ENCODE measurements around the gene DISC1. TPM values are rescaled to one million over a fixed set of nuclear protein-coding genes. Genes with fewer than 3 reads are reported as not detected.

Gene DISC1
- total RNA-seq, 1 donor from 2014 or later: 9.5 TPM

GRCh38 chr1:231930257-231930947 is 303.8 kb downstream of the DISC1 start:
- Histone ChIP-seq H3K36me3 (no peaks in the 10 kb centered on the region), H3K27me3 (no peaks in the 10 kb centered on the region), H3K9me3 (no peaks in the 10 kb centered on the region), H3K4me3 (no peak overlapping the region), H3K4me1 (peaks cover 9% of the 10 kb centered on the region), H3K27ac (no peak overlapping the region)
- TF ChIP-seq, protein P1, sequence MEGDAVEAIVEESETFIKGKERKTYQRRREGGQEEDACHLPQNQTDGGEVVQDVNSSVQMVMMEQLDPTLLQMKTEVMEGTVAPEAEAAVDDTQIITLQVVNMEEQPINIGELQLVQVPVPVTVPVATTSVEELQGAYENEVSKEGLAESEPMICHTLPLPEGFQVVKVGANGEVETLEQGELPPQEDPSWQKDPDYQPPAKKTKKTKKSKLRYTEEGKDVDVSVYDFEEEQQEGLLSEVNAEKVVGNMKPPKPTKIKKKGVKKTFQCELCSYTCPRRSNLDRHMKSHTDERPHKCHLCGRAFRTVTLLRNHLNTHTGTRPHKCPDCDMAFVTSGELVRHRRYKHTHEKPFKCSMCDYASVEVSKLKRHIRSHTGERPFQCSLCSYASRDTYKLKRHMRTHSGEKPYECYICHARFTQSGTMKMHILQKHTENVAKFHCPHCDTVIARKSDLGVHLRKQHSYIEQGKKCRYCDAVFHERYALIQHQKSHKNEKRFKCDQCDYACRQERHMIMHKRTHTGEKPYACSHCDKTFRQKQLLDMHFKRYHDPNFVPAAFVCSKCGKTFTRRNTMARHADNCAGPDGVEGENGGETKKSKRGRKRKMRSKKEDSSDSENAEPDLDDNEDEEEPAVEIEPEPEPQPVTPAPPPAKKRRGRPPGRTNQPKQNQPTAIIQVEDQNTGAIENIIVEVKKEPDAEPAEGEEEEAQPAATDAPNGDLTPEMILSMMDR (IDR thresholded peaks at IDR 0.05): no peak
- intact Hi-C loops (cut with DNase I): no loop called here
- no peak for DNase-seq
- ATAC-seq: no peak

GRCh38 chr1:231931146-231931545 is 304.6 kb downstream of the DISC1 start:
- intact Hi-C loops (cut with DNase I): no loop called here
- Histone ChIP-seq H3K27me3 (no peaks in the 10 kb centered on the region), H3K9me3 (no peaks in the 10 kb centered on the region), H3K27ac (no peak overlapping the region), H3K36me3 (no peaks in the 10 kb centered on the region), H3K4me3 (no peak overlapping the region), H3K4me1 (peaks cover 9% of the 10 kb centered on the region)
- no peak for ATAC-seq
- no peak for DNase-seq
- TF ChIP-seq, protein P1 (IDR thresholded peaks at IDR 0.05): no peak

GRCh38 chr1:231931846-231932454 is 305.4 kb downstream of the DISC1 start:
- intact Hi-C loops (cut with DNase I): no loop called here
- H3K9me3 ChIP-seq: no peaks in the 10 kb centered on the region
- no peaks in the 10 kb centered on the region for H3K36me3 ChIP-seq
- H3K4me3 ChIP-seq: no peak overlapping the region
- ATAC-seq: peak; percentile 42
- H3K27ac ChIP-seq: no peak overlapping the region
- no peak for DNase-seq
- H3K4me1 ChIP-seq: peaks cover 10% of the 10 kb centered on the region
- H3K27me3 ChIP-seq: no peaks in the 10 kb centered on the region
- TF ChIP-seq, protein P1 (IDR thresholded peaks at IDR 0.05): peak; percentile 52

- no peaks in the 10 kb centered on the region for H3K27me3 ChIP-seq
- no peak overlapping the region for H3K27ac ChIP-seq
- intact Hi-C loops (cut with DNase I): no loop called here
- no peaks in the 10 kb centered on the region for H3K36me3 ChIP-seq
- peaks cover 18% of the 10 kb centered on the region for H3K4me1 ChIP-seq
- ATAC-seq: no peak
- no peaks in the 10 kb centered on the region for H3K9me3 ChIP-seq
- TF ChIP-seq, protein P1 (IDR thresholded peaks at IDR 0.05): no peak
- no peak for DNase-seq
- H3K4me3 ChIP-seq: no peak overlapping the region
Measured at GRCh38 chr1:231933711-231934626, 307.4 kb downstream of the DISC1 start.

DNA sequence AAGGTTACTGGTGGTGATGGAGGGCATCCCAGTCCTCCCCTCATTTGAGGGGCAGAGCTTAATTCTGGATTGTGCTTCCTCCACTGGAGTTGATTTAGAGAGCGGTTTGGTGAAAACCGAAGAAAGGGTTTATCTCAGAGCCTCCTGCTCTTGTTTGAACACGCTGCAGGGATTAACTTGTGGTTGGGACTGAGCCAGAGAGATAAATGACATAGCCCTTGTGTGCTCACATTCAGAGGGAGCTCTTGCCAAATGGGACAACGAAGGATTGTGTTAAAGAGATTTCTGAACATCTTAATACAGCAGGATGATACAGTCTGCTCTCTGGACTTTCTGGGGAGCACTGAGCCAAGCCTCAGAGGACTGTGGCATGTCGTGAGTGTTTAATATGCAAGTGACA is 308.2 kb downstream of the DISC1 start:
- no peaks in the 10 kb centered on the region for H3K9me3 ChIP-seq
- no peaks in the 10 kb centered on the region for H3K27me3 ChIP-seq
- intact Hi-C loops (cut with DNase I): no loop called here
- ATAC-seq (no peak), DNase-seq (no peak)
- H3K4me1 ChIP-seq: peaks cover 18% of the 10 kb centered on the region
- TF ChIP-seq, protein P1 (IDR thresholded peaks at IDR 0.05): no peak
- no peaks in the 10 kb centered on the region for H3K36me3 ChIP-seq
- H3K27ac ChIP-seq: no peak overlapping the region
- no peak overlapping the region for H3K4me3 ChIP-seq
